ENCODE results near the gene HOXC9.

The HOXC9 gene

GRCh38 chr12:54000116-54001114 lies at the start of gene HOXC9:
TSS of gene HOXC9 (plus strand) at chr12:54000161. CDS start at chr12:54000189, 28 bp downstream.
- H3K27ac ChIP-seq = no peak within 1 kb of the TSS
- no peak for DNase-seq (ENCODE audit: low read depth, low spot score)

- no peak overlapping the region for H3K27ac ChIP-seq
- DNase-seq (ENCODE audit: low read depth, low spot score) = no peak
Measured at GRCh38 chr12:53950437-53950773, 49.6 kb upstream of the HOXC9 start.

- DNase-seq (ENCODE audit: low read depth, low spot score) = no peak
- H3K27ac ChIP-seq = no peak overlapping the region
Measured at GRCh38 chr12:53950789-53951576, 49.0 kb upstream of the HOXC9 start.

GRCh38 chr12:53951577-53952334 lies 48.2 kb upstream of the HOXC9 start:
- no peak overlapping the region for H3K27ac ChIP-seq
- no peak for DNase-seq (ENCODE audit: low read depth, low spot score)

GRCh38 chr12:53952335-53952694 lies 47.6 kb upstream of the HOXC9 start:
- DNase-seq (ENCODE audit: low read depth, low spot score) = no peak

GRCh38 chr12:53952871-53953734 lies 46.9 kb upstream of the HOXC9 start:
- no peak for DNase-seq (ENCODE audit: low read depth, low spot score)
- no peak overlapping the region for H3K27ac ChIP-seq

More at GRCh38 chr12:53952335-53952694, 47.6 kb upstream of the HOXC9 start:
- no peak overlapping the region for H3K27ac ChIP-seq

- H3K27ac ChIP-seq = no peak overlapping the region
- no peak for DNase-seq (ENCODE audit: low read depth, low spot score)
Measured at GRCh38 chr12:53953831-53954693, 45.9 kb upstream of the HOXC9 start.

- no peak for DNase-seq (ENCODE audit: low read depth, low spot score)
- H3K27ac ChIP-seq = no peak within 1 kb of the TSS
Measured at GRCh38 chr12:53954694-53955035, 45.3 kb upstream of the HOXC9 start, which contains the start of gene HOXC12. TSS of gene HOXC12 (plus strand) at chr12:53954903. CDS start at chr12:53954930, 27 bp downstream.

- no peak for DNase-seq (ENCODE audit: low read depth, low spot score)
- H3K27ac ChIP-seq = no peak overlapping the region
Measured at GRCh38 chr12:53955036-53955775, 44.8 kb upstream of the HOXC9 start.

GRCh38 chr12:53955776-53956250 lies 44.1 kb upstream of the HOXC9 start:
- no peak for DNase-seq (ENCODE audit: low read depth, low spot score)
- no peak overlapping the region for H3K27ac ChIP-seq

- no peak overlapping the region for H3K27ac ChIP-seq
- DNase-seq (ENCODE audit: low read depth, low spot score) = no peak
Measured at GRCh38 chr12:53956251-53956887, 43.6 kb upstream of the HOXC9 start.

GRCh38 chr12:53956914-53957536 lies 42.9 kb upstream of the HOXC9 start:
- no peak overlapping the region for H3K27ac ChIP-seq
- DNase-seq (ENCODE audit: low read depth, low spot score) = no peak

- no peak for DNase-seq (ENCODE audit: low read depth, low spot score)
- H3K27ac ChIP-seq = no peak overlapping the region
Measured at GRCh38 chr12:53958128-53958527, 41.8 kb upstream of the HOXC9 start.

GRCh38 chr12:53959314-53959713 lies 40.6 kb upstream of the HOXC9 start:
- H3K27ac ChIP-seq = no peak overlapping the region
- no peak for DNase-seq (ENCODE audit: low read depth, low spot score)

- DNase-seq (ENCODE audit: low read depth, low spot score) = no peak
- no peak overlapping the region for H3K27ac ChIP-seq
Measured at GRCh38 chr12:53960187-53961024, 39.6 kb upstream of the HOXC9 start.

All from epithelial cell of prostate (primary cell).